Astrocyte of the cerebellum (primary cell): ENCODE results near the gene B4GALT5.
"Not testable (repeated sequence)": the region's sequence is repeated elsewhere in the genome, so short reads cannot be mapped to it uniquely, and the experiment has no call there.

Experiments
- DNase-seq: peaks from one replicate; pipeline ENCODE4 v3.0.0-alpha.2; 2011; ENCODE audit warnings: low read depth
- H3K4me3 ChIP-seq: 2 replicates; pipeline ENCODE4 v1.5.1; 2011; ENCODE audit warnings: mild to moderate bottlenecking, low read depth, low read length, moderate library complexity
- CTCF ChIP-seq: IDR thresholded peaks from 2 replicates; pipeline ENCODE4 v1.5.1; 2012; ENCODE audit warnings: low read length, low read depth, moderate library complexity, mild to moderate bottlenecking; ENCODE audit errors: missing control alignments
- in situ Hi-C: cut with HindIII; loops from 2 replicates; pipeline ENCODE4 v1.10.0; 2017; ENCODE audit warnings: low sequenced_read_pairs

The B4GALT5 gene

GRCh38 chr20:49618289-49618688, 95.4 kb downstream of the B4GALT5 start:
- no peak for DNase-seq
- in situ Hi-C loops, result loop anchor here (25.0 kb wide), 1 partner anchor 219 kb away; no protein-coding TSS in a partner anchor

GRCh38 chr20:49617394-49617793, 96.3 kb downstream of the B4GALT5 start:
- not testable (repeated sequence) for DNase-seq, H3K4me3 ChIP-seq
- in situ Hi-C loops, result loop anchor here (25.0 kb wide), 1 partner anchor 220 kb away; no protein-coding TSS in a partner anchor

More at GRCh38 chr20:49618289-49618688, 95.4 kb downstream of the B4GALT5 start:
- TF ChIP-seq CTCF, result no peak
- no peak overlapping the region for H3K4me3 ChIP-seq

- DNase-seq, result no peak
- in situ Hi-C loops, result loop anchor here (25.0 kb wide), 1 partner anchor 221 kb away; no protein-coding TSS in a partner anchor
- TF ChIP-seq CTCF, result no peak
- no peak overlapping the region for H3K4me3 ChIP-seq
These were observed 97.3 kb downstream of the B4GALT5 start for GRCh38 chr20:49616154-49617007.

GRCh38 chr20:49615401-49616153, 98.1 kb downstream of the B4GALT5 start:
- no peak for TF ChIP-seq CTCF
- no peak overlapping the region for H3K4me3 ChIP-seq
- in situ Hi-C loops, result loop anchor here (25.0 kb wide), 1 partner anchor 222 kb away; no protein-coding TSS in a partner anchor
- no peak for DNase-seq

- DNase-seq, H3K4me3 ChIP-seq: not testable (repeated sequence)
- in situ Hi-C loops, result loop anchor here (25.0 kb wide), 1 partner anchor 222 kb away; no protein-coding TSS in a partner anchor
These were observed 98.7 kb downstream of the B4GALT5 start for GRCh38 chr20:49615051-49615400.

- in situ Hi-C loops, result loop anchor here (25.0 kb wide), 1 partner anchor 223 kb away; no protein-coding TSS in a partner anchor
- no peak overlapping the region for H3K4me3 ChIP-seq
- no peak for TF ChIP-seq CTCF
- DNase-seq, result no peak
These were observed 99.2 kb downstream of the B4GALT5 start for GRCh38 chr20:49614338-49615050.

- no peak for DNase-seq
- H3K4me3 ChIP-seq, result no peak overlapping the region
- in situ Hi-C loops, result loop anchor here (25.0 kb wide), 1 partner anchor 225 kb away; no protein-coding TSS in a partner anchor
- no peak for TF ChIP-seq CTCF
These were observed 101.4 kb downstream of the B4GALT5 start for GRCh38 chr20:49612127-49612738.

- not testable (repeated sequence) for H3K4me3 ChIP-seq, DNase-seq
- in situ Hi-C loops, result loop anchor here (25.0 kb wide), 1 partner anchor 226 kb away; no protein-coding TSS in a partner anchor
These were observed 102.0 kb downstream of the B4GALT5 start for GRCh38 chr20:49611539-49612126.
